ENCODE measurements around the gene KCNG4. TPM values are rescaled to one million over a fixed set of nuclear protein-coding genes. Genes with fewer than 3 reads are reported as not detected.

The KCNG4 gene
- total RNA-seq, 1 donor from 2014 or later, result not detected

- no peak overlapping the region for H3K4me3 ChIP-seq (ENCODE audit: low read depth, low read length)
- TF ChIP-seq CTCF (conservative IDR thresholded peaks at IDR 0.05; ENCODE audit: low read depth, low read length), result no peak
- no peak for DNase-seq (ENCODE audit: low read depth)
These were observed 44.4 kb downstream of the KCNG4 start for GRCh38 chr16:84195201-84196093.

GRCh38 chr16:84194470-84195200, 45.2 kb downstream of the KCNG4 start:
- H3K4me3 ChIP-seq (ENCODE audit: low read depth, low read length), result no peak overlapping the region
- TF ChIP-seq CTCF (conservative IDR thresholded peaks at IDR 0.05; ENCODE audit: low read depth, low read length), result no peak
- no peak for DNase-seq (ENCODE audit: low read depth)

DNA sequence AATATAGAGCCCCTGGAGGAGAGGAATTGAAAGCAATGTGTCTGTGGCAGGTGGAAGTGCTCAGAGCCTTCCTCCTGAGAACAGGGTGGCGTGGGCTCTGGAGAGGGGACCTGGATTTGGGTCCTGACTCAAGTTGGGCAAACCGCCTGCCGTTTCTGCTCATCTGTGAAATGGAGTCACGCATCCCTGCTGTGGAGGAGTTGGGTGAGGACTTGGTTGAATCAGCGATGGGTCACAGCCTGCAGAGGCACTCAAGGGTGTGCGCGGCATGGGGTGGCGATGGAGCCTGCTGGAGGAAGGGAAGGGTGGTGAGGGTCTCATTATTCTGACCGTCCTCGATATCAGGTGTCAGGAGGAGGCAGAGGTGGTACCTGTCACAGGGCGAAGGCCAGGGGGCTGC, 45.8 kb downstream of the KCNG4 start:
- H3K4me3 ChIP-seq (ENCODE audit: low read depth, low read length), result no peak overlapping the region
- no peak for DNase-seq (ENCODE audit: low read depth)
- no peak for TF ChIP-seq CTCF (conservative IDR thresholded peaks at IDR 0.05; ENCODE audit: low read depth, low read length)

DNA sequence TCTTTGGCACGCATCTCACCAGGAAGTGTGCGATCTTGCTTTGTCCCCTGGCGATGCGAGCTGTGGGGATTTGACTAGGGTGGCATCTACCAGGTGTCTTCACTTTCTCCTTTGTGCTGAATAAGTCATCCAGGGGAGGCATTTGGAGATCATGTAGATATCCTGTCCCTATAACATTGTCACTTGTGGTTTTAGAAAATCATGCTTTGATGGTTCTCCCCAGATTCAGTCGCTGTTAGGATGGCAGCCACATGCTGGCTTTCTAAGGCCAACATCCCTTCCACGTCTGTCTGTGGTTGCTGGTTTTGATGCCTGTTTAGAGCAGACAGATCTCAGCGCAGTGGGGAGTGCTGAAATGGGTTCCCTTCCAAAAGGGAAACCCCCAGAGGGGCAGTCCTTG, 46.3 kb downstream of the KCNG4 start:
- TF ChIP-seq CTCF (conservative IDR thresholded peaks at IDR 0.05; ENCODE audit: low read depth, low read length), result no peak
- no peak overlapping the region for H3K4me3 ChIP-seq (ENCODE audit: low read depth, low read length)
- no peak for DNase-seq (ENCODE audit: low read depth)

DNA sequence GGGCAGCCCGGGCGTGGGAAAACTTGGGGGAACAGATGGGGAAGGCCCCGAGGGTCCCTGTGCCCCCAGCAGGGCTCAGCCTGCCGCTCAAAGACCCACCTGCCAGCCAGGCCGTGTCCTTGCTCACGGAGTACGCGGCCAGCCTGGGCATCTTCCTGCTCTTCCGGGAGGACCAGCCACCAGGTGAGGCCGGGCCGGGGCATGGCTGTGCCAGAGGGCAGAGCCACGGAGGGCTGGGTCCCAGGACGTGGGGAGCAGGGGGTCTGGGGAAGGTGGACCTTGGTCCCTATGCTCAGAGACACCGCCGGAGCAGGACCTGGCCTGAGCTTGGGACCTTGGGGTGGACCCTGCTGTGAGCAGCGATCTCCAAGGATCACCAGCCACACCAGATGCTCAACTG, 48.3 kb downstream of the KCNG4 start:
- no peak for TF ChIP-seq CTCF (conservative IDR thresholded peaks at IDR 0.05; ENCODE audit: low read depth, low read length)
- no peak for DNase-seq (ENCODE audit: low read depth)

DNA sequence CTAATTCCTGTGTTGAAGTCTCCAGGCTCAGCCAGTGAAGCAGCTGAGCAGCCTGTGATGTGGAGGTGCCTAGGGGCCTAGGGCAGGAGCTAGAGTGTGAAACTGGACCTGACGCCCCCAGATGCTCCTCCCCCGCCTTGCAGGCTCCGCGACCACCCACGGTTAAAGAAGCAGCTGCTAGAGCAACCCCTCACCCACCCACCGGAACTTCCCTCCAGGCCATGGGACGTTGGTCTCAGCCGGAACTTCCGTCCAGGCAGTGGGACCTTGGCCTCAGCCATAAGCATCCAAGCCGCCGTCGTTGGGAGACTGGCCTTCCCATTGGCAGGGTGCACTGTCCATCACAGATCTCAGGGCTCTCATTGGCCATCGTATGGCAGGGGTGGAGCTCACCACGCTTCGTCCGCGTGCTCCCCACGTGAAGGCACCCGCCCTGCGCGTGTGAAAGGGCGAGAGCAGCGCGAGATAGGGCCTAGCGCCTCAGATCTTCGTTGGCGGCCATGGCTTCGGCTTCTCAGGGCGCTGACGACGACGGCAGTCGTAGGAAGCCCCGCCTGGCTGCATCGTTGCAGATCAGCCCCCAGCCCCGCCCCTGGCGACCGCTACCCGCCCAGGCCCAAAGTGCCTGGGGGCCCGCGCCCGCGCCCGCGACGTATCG, 49.0 kb downstream of the KCNG4 start, which contains the start of gene ADAD2:
TSS of gene ADAD2 (plus strand) at position 427 of the 658 bp plus-strand sequence. CDS start at position 501, 74 bp downstream.
- no peak within 1 kb of the TSS for H3K4me3 ChIP-seq (ENCODE audit: low read depth, low read length)
- TF ChIP-seq CTCF (conservative IDR thresholded peaks at IDR 0.05; ENCODE audit: low read depth, low read length), result no peak
- DNase-seq (ENCODE audit: low read depth), result no peak

More for the DNA sequence above, 48.3 kb downstream of the KCNG4 start:
- H3K4me3 ChIP-seq (ENCODE audit: low read depth, low read length), result no peak overlapping the region
